OCI-LY7 (cell line): ENCODE results near the gene SERTAD3.

Source experiments
- EZH2phosphoT487 ChIP-seq: fragments of 200-600 bp; sonication (generic); IDR thresholded peaks from 2 replicates; pipeline ENCODE4 v1.6.1; 2018; ENCODE audit warnings: low read depth, borderline replicate concordance, mild to moderate bottlenecking, mixed run types, antibody characterized with exemption, low read length, moderate library complexity, mixed read lengths
- TF ChIP-seq, protein P1 (sequence below): fragments of 200-600 bp; sonication (generic); conservative IDR thresholded peaks from 2 replicates; pipeline ENCODE4 v1.5.1; 2014; ENCODE audit warnings: mild to moderate bottlenecking, antibody characterized with exemption, low read length, moderate library complexity, mixed read lengths

DNA sequence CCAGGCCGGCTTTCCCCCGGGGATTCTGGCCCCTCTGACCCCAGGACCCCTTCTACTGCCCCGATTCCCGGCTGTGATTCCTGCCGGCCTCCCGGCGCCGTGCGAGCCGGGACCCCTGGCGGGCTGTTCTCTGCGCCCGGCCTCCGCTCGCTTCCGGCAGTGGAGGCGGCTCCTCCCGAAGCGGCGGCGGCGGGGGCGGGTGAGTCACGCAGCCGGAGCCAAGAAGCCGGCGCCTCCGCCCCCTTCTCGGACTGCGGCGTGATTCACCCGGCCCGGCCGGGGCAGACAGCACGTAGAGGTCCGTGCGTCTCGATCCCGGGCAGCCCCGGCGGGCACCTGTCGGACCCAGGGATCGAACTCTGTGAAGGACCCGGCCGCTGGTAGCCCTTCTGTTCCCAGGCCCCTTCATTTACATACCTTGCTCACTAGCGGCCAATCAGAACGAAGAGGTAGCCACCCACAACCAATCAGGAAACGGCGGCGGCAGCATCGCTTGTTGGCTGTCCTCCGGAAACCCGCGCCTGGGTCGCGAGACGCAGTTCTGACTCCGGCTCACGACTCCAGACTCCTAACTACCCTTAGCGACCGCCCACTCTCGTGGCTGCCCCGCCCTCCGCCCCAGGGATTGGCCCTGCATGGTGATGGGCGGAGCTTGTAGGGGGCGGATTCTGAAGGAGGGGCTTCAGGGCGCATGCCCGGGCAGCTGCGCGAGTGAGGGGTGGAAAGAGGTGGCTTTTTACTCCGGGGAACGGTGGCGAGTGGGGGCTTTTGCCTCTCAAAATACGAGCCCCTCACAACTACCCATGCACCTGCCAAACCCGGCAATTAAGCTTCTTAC lies 18.5 kb downstream of the SERTAD3 start, which contains the start of gene SERTAD1:
- TF ChIP-seq, protein P1, sequence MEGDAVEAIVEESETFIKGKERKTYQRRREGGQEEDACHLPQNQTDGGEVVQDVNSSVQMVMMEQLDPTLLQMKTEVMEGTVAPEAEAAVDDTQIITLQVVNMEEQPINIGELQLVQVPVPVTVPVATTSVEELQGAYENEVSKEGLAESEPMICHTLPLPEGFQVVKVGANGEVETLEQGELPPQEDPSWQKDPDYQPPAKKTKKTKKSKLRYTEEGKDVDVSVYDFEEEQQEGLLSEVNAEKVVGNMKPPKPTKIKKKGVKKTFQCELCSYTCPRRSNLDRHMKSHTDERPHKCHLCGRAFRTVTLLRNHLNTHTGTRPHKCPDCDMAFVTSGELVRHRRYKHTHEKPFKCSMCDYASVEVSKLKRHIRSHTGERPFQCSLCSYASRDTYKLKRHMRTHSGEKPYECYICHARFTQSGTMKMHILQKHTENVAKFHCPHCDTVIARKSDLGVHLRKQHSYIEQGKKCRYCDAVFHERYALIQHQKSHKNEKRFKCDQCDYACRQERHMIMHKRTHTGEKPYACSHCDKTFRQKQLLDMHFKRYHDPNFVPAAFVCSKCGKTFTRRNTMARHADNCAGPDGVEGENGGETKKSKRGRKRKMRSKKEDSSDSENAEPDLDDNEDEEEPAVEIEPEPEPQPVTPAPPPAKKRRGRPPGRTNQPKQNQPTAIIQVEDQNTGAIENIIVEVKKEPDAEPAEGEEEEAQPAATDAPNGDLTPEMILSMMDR: peak; percentile 88
- no peak for TF ChIP-seq EZH2phosphoT487
